Activated effector memory CD4-positive, alpha-beta T cell treated with anti-CD3 and anti-CD28 coated beads, Interleukin-2, amount 50 U/mL, for 16 hours (primary cell): Measurements from ENCODE around the gene SASH3.

Experiments
- DNase-seq: peaks from one replicate; pipeline ENCODE4 v3.0.0-alpha.2; 2020

The SASH3 gene

GRCh38 chrX:129785160-129785947 lies 5.6 kb downstream of the SASH3 start:
- no peak for DNase-seq

DNA sequence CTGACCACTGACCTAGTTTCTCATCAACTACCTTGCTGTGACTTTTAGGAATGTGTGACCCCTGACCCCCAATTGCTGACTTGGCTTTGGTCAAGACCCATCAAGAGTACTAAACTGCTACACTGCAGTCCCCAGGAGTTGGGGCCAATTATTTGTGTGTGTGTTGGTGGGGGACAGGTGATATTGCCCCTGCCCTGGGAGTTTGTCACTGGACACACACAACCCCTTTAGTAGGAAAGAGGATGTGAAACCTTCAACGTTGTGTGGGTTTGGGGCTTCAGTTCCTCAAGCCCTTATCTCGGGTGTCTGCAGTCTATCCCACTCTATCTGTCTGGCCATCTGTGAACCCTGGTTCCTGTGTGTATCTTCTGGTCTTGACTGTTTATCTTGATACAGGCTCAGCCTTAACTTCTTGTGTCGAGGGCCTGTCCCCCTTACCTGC lies 6.5 kb downstream of the SASH3 start:
- no peak for DNase-seq

- DNase-seq: no peak
Measured at GRCh38 chrX:129787336-129788055, 7.7 kb downstream of the SASH3 start.

- no peak for DNase-seq
Measured at GRCh38 chrX:129788527-129788926, 8.8 kb downstream of the SASH3 start.

DNA sequence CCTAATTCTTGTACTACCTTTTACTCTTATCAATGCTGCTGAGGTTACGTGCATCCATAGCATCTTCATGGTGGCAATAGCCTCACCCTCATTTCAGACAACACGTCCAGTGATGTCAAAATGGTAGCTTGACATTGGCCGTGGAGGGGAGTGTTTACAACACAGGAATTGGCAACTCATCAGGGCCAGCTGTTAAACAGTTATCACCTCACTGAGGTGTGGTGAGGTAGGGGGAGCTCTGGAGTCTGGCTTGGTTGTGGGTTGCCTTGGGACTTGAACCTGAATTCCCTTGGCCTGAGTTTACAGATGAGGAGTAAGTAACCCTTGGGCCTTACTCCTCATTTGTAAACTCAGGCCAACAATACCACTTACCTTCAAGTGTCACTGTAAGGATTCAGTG lies 10.4 kb downstream of the SASH3 start:
- DNase-seq: no peak

GRCh38 chrX:129790808-129791207 lies 11.1 kb downstream of the SASH3 start:
- no peak for DNase-seq

DNA sequence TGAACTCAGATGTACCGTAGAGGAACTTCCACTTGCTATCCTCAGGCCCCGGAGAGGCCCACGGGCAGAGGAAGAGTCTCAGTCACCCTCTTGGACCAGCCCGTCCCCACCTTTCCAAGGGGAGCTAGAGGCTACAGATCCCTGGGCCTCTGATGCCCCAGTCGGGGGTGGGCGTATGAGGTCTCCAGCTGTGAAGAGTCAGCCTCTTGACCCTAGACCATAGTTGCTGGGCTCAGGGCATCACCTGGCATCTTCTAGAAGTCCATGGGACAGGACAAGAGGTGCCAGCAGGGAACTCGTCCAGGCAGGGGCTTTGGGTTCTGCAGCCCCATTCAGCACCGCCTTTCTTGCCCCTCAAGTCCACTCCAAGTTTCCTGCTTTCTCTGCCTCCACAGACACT lies 11.6 kb downstream of the SASH3 start:
- DNase-seq: no peak

DNA sequence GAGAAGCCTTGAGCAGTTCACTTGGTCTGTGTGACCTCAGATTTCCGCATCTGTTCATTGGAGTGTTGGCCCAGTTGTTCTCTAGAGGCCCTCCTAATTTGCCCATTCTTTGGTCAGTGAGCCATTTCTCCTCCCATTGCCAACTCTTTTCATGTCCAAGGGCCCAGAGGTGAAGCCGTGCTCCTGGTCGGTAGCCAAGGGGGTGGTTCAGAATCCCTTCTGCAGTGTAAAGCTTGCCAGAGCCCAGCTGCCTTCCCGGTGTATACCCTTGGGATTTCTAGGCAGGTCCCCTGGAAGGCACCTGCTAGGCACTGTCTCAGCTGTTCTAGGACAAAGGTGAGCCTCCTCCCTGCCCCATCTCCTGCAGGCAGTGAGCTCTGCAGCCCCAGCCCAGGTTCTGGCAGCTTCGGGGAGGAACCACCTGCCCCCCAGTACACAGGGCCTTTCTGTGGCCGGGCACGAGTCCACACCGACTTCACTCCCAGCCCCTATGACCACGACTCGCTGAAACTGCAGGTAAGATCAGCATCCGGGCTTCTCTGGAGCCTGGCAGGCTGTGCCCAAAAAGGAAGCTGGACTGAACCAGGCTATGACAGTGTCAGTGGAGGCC lies 12.3 kb downstream of the SASH3 start:
- DNase-seq: no peak

GRCh38 chrX:129792586-129793291 lies 13.0 kb downstream of the SASH3 start:
- no peak for DNase-seq

DNA sequence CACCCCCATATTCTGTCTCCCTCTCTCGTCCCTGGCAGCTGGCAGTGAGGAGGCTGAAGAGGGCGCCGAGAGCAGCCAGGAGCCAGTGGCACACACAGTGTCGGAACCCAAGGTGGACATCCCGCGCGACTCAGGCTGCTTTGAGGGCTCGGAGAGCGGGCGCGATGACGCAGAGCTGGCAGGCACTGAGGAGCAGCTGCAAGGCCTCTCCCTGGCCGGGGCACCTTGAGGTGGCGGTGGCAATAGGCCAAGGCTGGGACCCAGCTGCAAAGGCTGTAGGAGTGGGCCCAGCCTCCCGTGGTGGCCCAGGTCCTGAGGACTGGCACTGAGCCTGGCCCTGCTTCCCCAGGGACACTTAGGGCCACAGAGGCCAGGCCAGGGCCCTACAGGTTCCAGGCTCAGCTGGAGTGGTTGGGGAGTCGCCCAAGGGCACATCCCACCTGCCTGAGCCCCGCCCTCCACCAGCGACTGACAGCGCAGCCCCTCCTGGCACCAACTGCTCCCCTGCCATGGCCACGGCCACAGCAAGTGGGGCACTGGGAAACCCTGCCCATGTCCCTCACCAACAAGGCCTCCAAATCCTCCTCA lies 13.9 kb downstream of the SASH3 start:
- no peak for DNase-seq

DNA sequence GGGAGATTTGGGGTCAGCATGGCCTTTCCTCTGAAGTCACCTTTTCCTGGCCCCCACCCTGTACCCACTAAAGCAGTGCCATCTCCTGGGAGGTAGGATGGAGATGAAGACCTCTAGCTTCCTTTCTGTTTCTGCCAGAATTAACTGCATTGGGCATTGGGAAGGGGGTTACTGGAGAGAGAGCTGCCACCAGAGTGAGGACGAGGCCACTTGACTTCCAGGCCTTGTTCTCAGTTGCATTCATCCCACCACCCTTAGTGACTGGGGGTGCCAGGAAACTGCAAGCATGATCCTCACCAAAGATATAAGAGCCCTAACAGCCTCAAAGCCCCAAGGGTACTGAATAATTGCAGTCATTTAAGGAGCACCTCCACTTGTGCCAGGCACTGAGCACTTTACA lies 15.8 kb downstream of the SASH3 start:
- no peak for DNase-seq

GRCh38 chrX:129797251-129797906 lies 17.6 kb downstream of the SASH3 start:
- no peak for DNase-seq

GRCh38 chrX:129798456-129798855 lies 18.7 kb downstream of the SASH3 start:
- no peak for DNase-seq

- DNase-seq: peak; percentile 76
Measured at GRCh38 chrX:129798888-129799287, 19.1 kb downstream of the SASH3 start.

DNA sequence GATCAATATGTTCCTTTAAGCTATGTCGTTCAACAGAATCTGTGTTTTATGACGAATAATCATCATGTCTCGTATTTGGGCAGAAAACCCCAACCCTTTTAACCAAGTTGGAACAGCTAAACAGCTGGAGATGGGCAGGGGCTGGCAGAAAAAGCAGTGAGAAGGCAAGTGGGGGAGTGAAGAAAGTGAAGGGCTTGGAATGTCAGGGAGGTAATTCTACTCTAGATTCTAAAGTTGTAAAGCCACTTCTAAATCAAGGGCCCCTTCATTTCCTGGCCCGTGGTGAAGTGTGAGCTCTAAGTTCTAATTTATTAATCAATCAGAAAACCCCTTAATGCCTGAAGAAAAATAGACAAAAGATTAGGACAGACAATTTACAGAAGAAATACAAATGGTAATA lies 20.4 kb downstream of the SASH3 start:
- no peak for DNase-seq

- DNase-seq: no peak
Measured at GRCh38 chrX:129802863-129803262, 23.1 kb downstream of the SASH3 start.

DNA sequence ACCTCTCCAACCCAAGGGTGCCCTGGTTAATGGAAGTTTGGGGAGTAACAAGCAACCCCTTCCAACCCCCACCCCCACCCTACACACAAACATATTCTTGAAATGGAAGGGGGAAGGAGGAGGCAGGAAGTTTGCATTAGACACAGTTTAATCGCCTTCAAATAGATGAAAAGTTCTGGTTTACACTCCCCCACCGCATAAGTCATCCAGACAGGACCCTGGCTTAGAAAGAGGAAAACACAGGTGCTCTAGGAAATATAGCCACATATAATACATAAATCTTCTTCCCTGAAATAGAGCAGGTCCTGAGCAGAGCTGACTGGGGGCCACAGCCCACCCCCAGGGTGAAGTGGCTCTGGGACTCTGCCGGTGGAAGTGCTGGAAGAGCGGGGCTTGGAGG lies 25.1 kb downstream of the SASH3 start:
- no peak for DNase-seq

GRCh38 chrX:129808158-129808828 lies 28.5 kb downstream of the SASH3 start:
- no peak for DNase-seq

DNA sequence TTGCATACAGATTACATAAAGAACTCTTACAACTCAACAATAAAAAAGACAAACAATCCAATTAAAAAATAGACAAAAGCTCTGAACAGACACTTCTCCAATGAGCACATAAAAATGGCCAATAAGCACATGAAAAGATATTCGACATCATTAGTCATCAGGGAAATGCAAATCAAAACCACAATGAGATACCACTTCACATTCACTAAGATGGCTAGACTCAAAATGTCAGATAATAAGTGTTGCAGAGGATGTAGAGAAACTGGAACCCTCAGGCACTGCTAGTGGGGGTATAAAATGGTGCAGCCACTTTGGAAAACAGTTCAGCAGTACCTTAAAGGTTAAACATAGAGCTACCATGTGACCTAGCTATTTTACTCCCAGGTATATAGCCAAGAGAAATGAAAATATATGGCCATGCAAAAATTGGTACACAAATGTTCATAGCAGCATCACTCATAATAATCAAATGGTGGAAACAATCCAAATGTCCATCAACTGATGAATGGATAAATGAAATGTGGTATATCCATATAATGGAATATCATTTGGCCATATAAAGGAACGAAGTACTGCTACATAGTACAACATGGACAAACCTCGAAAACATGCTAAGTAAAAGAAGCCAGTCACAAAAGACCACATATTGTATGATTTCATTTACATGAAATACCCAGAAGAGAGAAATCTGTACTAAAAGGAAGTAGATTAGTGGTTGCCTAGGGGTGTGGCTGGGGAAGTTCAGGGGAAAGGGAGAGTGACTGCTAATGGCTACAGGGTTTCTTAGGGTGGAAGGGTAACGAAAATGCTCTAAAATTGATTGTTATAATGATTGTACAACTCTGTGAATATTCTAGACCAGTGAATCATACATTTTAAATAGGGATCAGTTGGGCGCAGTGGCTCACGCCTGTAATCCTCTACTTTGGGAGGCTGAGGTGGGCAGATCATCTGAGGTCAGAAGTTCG lies 29.4 kb downstream of the SASH3 start:
- no peak for DNase-seq

DNA sequence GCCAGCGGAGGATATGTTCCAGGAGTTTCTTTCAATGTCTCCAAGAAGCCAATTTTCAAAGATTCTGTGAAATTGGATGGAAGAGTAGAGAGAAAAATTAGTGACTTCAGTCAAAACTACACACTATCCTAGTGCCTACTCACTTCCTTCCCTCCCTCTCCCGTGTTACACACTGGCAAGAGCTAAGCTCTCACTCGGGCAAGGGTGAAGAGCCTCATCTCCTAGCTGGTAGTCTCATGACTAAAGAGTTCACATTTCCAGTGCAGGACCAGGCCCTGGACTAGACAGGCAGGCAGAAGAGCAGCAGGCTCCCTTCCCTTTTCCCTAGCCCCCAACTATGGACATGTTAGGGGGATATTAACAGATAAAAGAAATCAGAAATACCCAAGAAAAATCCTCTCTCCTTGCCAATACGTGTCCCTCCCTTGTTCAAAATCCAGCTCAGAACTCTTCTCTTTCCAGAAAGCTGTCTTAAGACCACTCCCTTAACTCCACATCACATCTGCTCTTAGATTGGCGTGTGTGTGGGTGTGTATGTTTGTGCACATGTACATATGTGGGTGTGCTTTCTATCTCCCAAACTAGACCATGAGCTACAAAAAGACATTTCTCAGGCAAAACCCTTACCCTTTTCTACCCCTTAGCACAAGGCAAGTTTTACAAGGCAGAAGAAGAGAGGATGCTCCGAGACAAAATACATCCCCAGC lies 34.1 kb downstream of the SASH3 start:
- DNase-seq: no peak
